Vagina (tissue), 2 donors: Measurements from ENCODE around the gene GSTM1. TPM values are rescaled to one million over a fixed set of nuclear protein-coding genes. Genes with fewer than 3 reads are reported as not detected.
"Not testable (repeated sequence)": the region's sequence is repeated elsewhere in the genome, so short reads cannot be mapped to it uniquely, and the experiment has no call there.

ENCODE experiments used
- DNase-seq, 2 donors: peaks; one replicate each; pipeline ENCODE4 v3.0.0-alpha.2; 2017; ENCODE audit errors: extremely low spot score in 2 of 2
- H3K27ac ChIP-seq: fragments of 200-600 bp; sonication (generic); one replicate; pipeline ENCODE4 v1.5.1; 2019
- H3K27me3 ChIP-seq: fragments of 200-600 bp; sonication (generic); one replicate; pipeline ENCODE4 v1.5.1; 2019
- H3K36me3 ChIP-seq, 2 donors: fragments of 200-600 bp; sonication (generic); one replicate each; pipeline ENCODE4 v1.5.1; 2017 to 2019
- H3K4me1 ChIP-seq: fragments of 200-600 bp; sonication (generic); one replicate; pipeline ENCODE4 v1.5.1; 2019
- H3K4me3 ChIP-seq, 2 donors: fragments of 200-600 bp; sonication (generic); 1 replicate in 1 of 2; 2 replicates in 1 of 2; pipeline ENCODE4 v1.5.1; 2016 to 2019
- H3K9me3 ChIP-seq: fragments of 200-600 bp; sonication (generic); one replicate; pipeline ENCODE4 v1.5.1; 2019
- POLR2A ChIP-seq, 2 donors: fragments of 450-650 bp; IDR thresholded peaks; one replicate each; pipeline ENCODE4 v1.6.1; 2017; ENCODE audit warnings: antibody characterized with exemption in 2 of 2, mild to moderate bottlenecking in 2 of 2, moderate library complexity in 2 of 2
- POLR2AphosphoS5 ChIP-seq, 2 donors: sonication (generic); formaldehyde crosslinking; IDR thresholded peaks; one replicate each; pipeline ENCODE4 v1.9.0; 2017; ENCODE audit warnings: antibody characterized with exemption in 2 of 2, mild to moderate bottlenecking in 2 of 2, low read depth in 1 of 2; ENCODE audit not compliant: insufficient read depth in 1 of 2
- intact Hi-C: fragments of 100-400 bp; cut with DNase I; formaldehyde crosslinking; loops from one replicate; pipeline ENCODE4 v1.15.1; 2023
- total RNA-seq: library from RNA; depleted of rRNA; stranded (reverse); fragments of >200 nt; gene quantifications from one replicate; pipeline ENCODE4 v1.2.3, GENCODE V29; 2016
- TF ChIP-seq, protein P1 (sequence below), 3 experiments: fragments of 450-650 bp in 2 of 3; fragments of 200-600 bp in 1 of 3; sonication (generic) in 1 of 3; IDR thresholded peaks; one replicate each; pipeline ENCODE4 v1.5.1; 2017 to 2019; ENCODE audit warnings: antibody characterized with exemption in 3 of 3, mild to moderate bottlenecking in 2 of 3, moderate library complexity in 2 of 3

Gene GSTM1
- total RNA-seq, 1 donor from 2014 or later, result 156 TPM

- Histone ChIP-seq H3K27me3 (no peaks in the 10 kb centered on the region), H3K27ac (peak within 1 kb of the TSS; percentile 72), H3K4me1 (peaks cover 5% of the 10 kb centered on the region), H3K4me3 (peak within 1 kb of the TSS; percentile 61 to 66), H3K9me3 (no peaks in the 10 kb centered on the region), H3K36me3 (no peaks in the 10 kb centered on the region)
- DNase-seq, result no peak
- TF ChIP-seq POLR2AphosphoS5 (IDR thresholded peaks at IDR 0.05; ENCODE audit: insufficient read depth in 1 of 2, low read depth in 1 of 2), result peak; percentile 63 to 85
- TF ChIP-seq, protein P1, sequence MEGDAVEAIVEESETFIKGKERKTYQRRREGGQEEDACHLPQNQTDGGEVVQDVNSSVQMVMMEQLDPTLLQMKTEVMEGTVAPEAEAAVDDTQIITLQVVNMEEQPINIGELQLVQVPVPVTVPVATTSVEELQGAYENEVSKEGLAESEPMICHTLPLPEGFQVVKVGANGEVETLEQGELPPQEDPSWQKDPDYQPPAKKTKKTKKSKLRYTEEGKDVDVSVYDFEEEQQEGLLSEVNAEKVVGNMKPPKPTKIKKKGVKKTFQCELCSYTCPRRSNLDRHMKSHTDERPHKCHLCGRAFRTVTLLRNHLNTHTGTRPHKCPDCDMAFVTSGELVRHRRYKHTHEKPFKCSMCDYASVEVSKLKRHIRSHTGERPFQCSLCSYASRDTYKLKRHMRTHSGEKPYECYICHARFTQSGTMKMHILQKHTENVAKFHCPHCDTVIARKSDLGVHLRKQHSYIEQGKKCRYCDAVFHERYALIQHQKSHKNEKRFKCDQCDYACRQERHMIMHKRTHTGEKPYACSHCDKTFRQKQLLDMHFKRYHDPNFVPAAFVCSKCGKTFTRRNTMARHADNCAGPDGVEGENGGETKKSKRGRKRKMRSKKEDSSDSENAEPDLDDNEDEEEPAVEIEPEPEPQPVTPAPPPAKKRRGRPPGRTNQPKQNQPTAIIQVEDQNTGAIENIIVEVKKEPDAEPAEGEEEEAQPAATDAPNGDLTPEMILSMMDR (IDR thresholded peaks at IDR 0.05), result no peak
- intact Hi-C loops, result no loop called here
These were observed 20.0 kb upstream of the GSTM1 start, which contains the start of gene GSTM2 for GRCh38 chr1:109667452-109668122. TSS of gene GSTM2 (plus strand) at chr1:109668057. CDS start at chr1:109668116, 59 bp downstream.

GRCh38 chr1:109668123-109668775 is 19.4 kb upstream of the GSTM1 start:
- H3K36me3 ChIP-seq, result no peaks in the 10 kb centered on the region
- H3K9me3 ChIP-seq, result no peaks in the 10 kb centered on the region
- no peak for TF ChIP-seq POLR2AphosphoS5 (IDR thresholded peaks at IDR 0.05; ENCODE audit: insufficient read depth in 1 of 2, low read depth in 1 of 2)
- TF ChIP-seq, protein P1 (IDR thresholded peaks at IDR 0.05), result no peak
- no peak for TF ChIP-seq POLR2A (IDR thresholded peaks at IDR 0.05)
- intact Hi-C loops, result no loop called here
- peak overlapping the region; percentile 61 to 66 for H3K4me3 ChIP-seq
- DNase-seq, result no peak
- H3K27ac ChIP-seq, result peak overlapping the region; percentile 72
- peaks cover 5% of the 10 kb centered on the region for H3K4me1 ChIP-seq
- H3K27me3 ChIP-seq, result no peaks in the 10 kb centered on the region

- H3K4me3 ChIP-seq, result peak overlapping the region; percentile 3 to 16
- H3K9me3 ChIP-seq, result no peaks in the 10 kb centered on the region
- H3K4me1 ChIP-seq, result peaks cover 5% of the 10 kb centered on the region
- TF ChIP-seq POLR2AphosphoS5 (IDR thresholded peaks at IDR 0.05; ENCODE audit: insufficient read depth in 1 of 2, low read depth in 1 of 2) (no peak), POLR2A (IDR thresholded peaks at IDR 0.05) (no peak)
- TF ChIP-seq, protein P1 (IDR thresholded peaks at IDR 0.05), result no peak
- intact Hi-C loops, result no loop called here
- peak overlapping the region; percentile 23 for H3K27ac ChIP-seq
- DNase-seq, result no peak
- no peaks in the 10 kb centered on the region for H3K27me3 ChIP-seq
- no peaks in the 10 kb centered on the region for H3K36me3 ChIP-seq
These were observed 18.2 kb upstream of the GSTM1 start for GRCh38 chr1:109669246-109669948.

DNA sequence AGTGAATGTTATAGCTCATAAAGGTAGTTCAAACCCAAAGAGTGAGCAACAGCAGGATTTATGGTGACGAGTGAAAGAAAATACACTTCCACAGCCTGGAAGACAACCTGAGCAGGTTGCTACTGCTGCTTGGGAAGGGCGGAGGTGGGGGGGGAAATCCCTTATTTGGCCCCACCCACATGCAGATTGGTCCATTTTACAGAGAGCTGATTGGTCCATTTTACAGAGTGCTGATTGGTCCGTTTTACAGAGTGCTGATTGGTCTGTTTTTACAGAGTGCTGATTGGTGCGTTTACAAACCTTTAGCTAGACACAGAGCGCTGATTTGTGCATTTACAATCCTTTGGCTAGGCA is 17.7 kb upstream of the GSTM1 start:
- DNase-seq, H3K9me3 ChIP-seq, H3K27me3 ChIP-seq, H3K4me1 ChIP-seq, intact Hi-C loops, H3K36me3 ChIP-seq: not testable (repeated sequence)
- Histone ChIP-seq H3K27ac (peak overlapping the region; percentile 23), H3K4me3 (peak overlapping the region in 1 of 2 donors; percentile 16)

DNA sequence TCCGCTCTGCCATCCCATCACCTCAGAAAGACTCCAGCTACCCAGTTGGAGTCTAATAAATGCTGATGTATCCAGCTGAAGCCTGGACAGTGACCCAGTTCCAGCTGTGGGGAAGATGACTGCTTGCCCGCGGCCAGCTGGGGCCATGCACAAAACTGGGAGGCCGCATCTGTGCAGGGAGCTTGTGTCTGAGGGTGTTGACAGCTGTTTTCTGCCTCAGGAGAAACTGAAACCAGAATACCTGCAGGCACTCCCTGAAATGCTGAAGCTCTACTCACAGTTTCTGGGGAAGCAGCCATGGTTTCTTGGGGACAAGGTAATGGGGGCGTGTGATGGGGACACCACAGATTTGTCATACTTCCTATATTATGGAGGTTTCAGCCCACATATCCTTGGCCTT is 16.6 kb upstream of the GSTM1 start:
- no peak overlapping the region for H3K4me3 ChIP-seq
- TF ChIP-seq POLR2AphosphoS5 (IDR thresholded peaks at IDR 0.05; ENCODE audit: insufficient read depth in 1 of 2, low read depth in 1 of 2), result no peak
- no peak for TF ChIP-seq POLR2A (IDR thresholded peaks at IDR 0.05)
- TF ChIP-seq, protein P1 (IDR thresholded peaks at IDR 0.05), result no peak
- H3K27me3 ChIP-seq, result no peaks in the 10 kb centered on the region
- no peak overlapping the region for H3K27ac ChIP-seq
- no peaks in the 10 kb centered on the region for H3K9me3 ChIP-seq
- DNase-seq, result no peak
- H3K4me1 ChIP-seq, result peaks cover 5% of the 10 kb centered on the region
- intact Hi-C loops, result no loop called here
- no peaks in the 10 kb centered on the region for H3K36me3 ChIP-seq

GRCh38 chr1:109673861-109674260 is 13.8 kb upstream of the GSTM1 start:
- H3K27ac ChIP-seq, H3K4me3 ChIP-seq, H3K36me3 ChIP-seq, intact Hi-C loops, H3K27me3 ChIP-seq, H3K9me3 ChIP-seq, DNase-seq, H3K4me1 ChIP-seq: not testable (repeated sequence)

GRCh38 chr1:109676683-109677381 is 10.8 kb upstream of the GSTM1 start:
- H3K27me3 ChIP-seq, H3K9me3 ChIP-seq, DNase-seq: not testable (repeated sequence)

More at GRCh38 chr1:109676683-109677381, 10.8 kb upstream of the GSTM1 start:
- intact Hi-C loops, H3K4me1 ChIP-seq, H3K4me3 ChIP-seq, H3K36me3 ChIP-seq, H3K27ac ChIP-seq: not testable (repeated sequence)
